ENCODE data around the gene HBG2. TPM values are rescaled to one million over a fixed set of nuclear protein-coding genes. Genes with fewer than 3 reads are reported as not detected.
A peak's percentile ranks its signal among the peaks of the same experiment; 100 is the strongest.

Gene HBG2
- total and polyA plus RNA-seq, 9 of the 15 experiments (the other 6 are each of a cell fraction or from before 2014, with no cell fraction given) = 1,626 to 58,619 (median 10,515) TPM

GRCh38 chr11:5232176-5232575 lies 22.4 kb downstream of the HBG2 start:
- Histone ChIP-seq H3K79me2 (ENCODE audit: control insufficient read depth, insufficient read depth, low read length) (no peaks in the 10 kb centered on the region; the same call in 2 of the 3 replicates), H3K27me3 (ENCODE audit: control insufficient read depth in 2 of 2, insufficient read depth in 2 of 2, low read length in 2 of 2) (no peaks in the 10 kb centered on the region), H3K36me3 (ENCODE audit: control insufficient read depth, insufficient read depth, low read length) (no peaks in the 10 kb centered on the region), H3K4me1 (replicated peaks in 1 of 2; ENCODE audit: control insufficient read depth in 2 of 2, insufficient read depth in 2 of 2, low read length in 2 of 2) (peaks cover 11 to 35% of the 10 kb centered on the region in 2 experiments), H3K27ac (ENCODE audit: extremely low read depth, low read depth, low read length) (no peak overlapping the region), H3K4me3 (no peak overlapping the region), H2AFZ (ENCODE audit: low read depth, low read length) (no peak overlapping the region), H3K9ac (ENCODE audit: insufficient read depth in 1 of 2, low read depth in 2 of 2, low read length in 2 of 2) (no peak overlapping the region), H3K9me3 (replicated peaks; ENCODE audit: control insufficient read depth, insufficient read depth, low read depth, low read length) (no peaks in the 10 kb centered on the region), H3K4me2 (ENCODE audit: insufficient read depth, low read length) (no peak overlapping the region; the same call in 1 of the 2 replicates), H4K20me1 (replicated peaks; ENCODE audit: control insufficient read depth, insufficient read depth, low read length) (no peaks in the 10 kb centered on the region), H3K9me1 (ENCODE audit: control insufficient read depth, insufficient read depth, low read length) (no peaks in the 10 kb centered on the region)
- WGBS (ENCODE audit: insufficient coverage, low coverage, missing lambda C conversion rate) = 38% methylated on average over 3 of the region's 3 CpGs
- ATAC-seq = no peak
- CTCF ChIA-PET (ENCODE audit: low intra/inter-chr PET ratio) = no interaction called here
- no peak for FAIRE-seq
- in situ Hi-C loops (cut with MboI) (no loop called here), intact Hi-C loops (cut with micrococcal nuclease) (no loop called here)
- DNase-seq (ENCODE audit: extremely low read depth in 1 of 4, low spot score in 3 of 4) = no peak
- BruUV-seq (replicated peaks) = no TSS peak
- POLR2A ChIA-PET = no interaction called here
- TF ChIP-seq DPF2 (IDR thresholded peaks at IDR 0.05) (0 out of 2 replicates have a peak, but pooled peaks have one; percentile 17), MEIS2 (IDR thresholded peaks at IDR 0.05; ENCODE audit: partially characterized antibody) (peak; percentile 71), TAL1 (IDR thresholded peaks at IDR 0.05) (no peak), NR2C1 (IDR thresholded peaks at IDR 0.05) (peak; percentile 26; the same call in 1 of the 2 replicates), NR2C1 (tag; IDR thresholded peaks at IDR 0.05) (no peak), PBX2 (CRISPR knock-in tag; IDR thresholded peaks at IDR 0.05; ENCODE audit: low read depth) (no peak), PBX2 (tag; conservative IDR thresholded peaks at IDR 0.05; ENCODE audit: low read depth) (peak; percentile 70), MAFG (tag; conservative IDR thresholded peaks at IDR 0.05) (no peak), ZNF146 (CRISPR knock-in tag; IDR thresholded peaks at IDR 0.05; ENCODE audit: unreplicated experiment) (no peak), SMARCA4 (IDR thresholded peaks at IDR 0.05) (0 out of 2 replicates have a peak, but pooled peaks have one; percentile 19), SMAD1 (IDR thresholded peaks at IDR 0.05; ENCODE audit: low read depth, low read length, partially characterized antibody) (no peak), ZNF57 (CRISPR knock-in tag; IDR thresholded peaks at IDR 0.05) (no peak), ZNF766 (CRISPR knock-in tag; conservative IDR thresholded peaks at IDR 0.05) (0 out of 2 replicates have a peak, but pooled peaks have one; percentile 28), NCOR1 (IDR thresholded peaks at IDR 0.05) (0 out of 2 replicates have a peak, but pooled peaks have one; percentile 18), TEAD4 (IDR thresholded peaks at IDR 0.05; ENCODE audit: low read length) (peak; percentile 18; the same call in 1 of the 2 replicates), TEAD4 (CRISPR knock-in tag; IDR thresholded peaks at IDR 0.05; ENCODE audit: borderline replicate concordance) (no peak), ID3 (CRISPR knock-in tag; IDR thresholded peaks at IDR 0.05) (no peak), ID3 (tag; IDR thresholded peaks at IDR 0.05) (no peak), TCF7L2 (IDR thresholded peaks at IDR 0.05; ENCODE audit: low read depth, low read length) (no peak), RB1 (IDR thresholded peaks at IDR 0.05; ENCODE audit: low read depth) (no peak), RCOR1 (IDR thresholded peaks at IDR 0.05; ENCODE audit: borderline replicate concordance in 1 of 2, low read depth in 2 of 2, low read length in 2 of 2) (peak in 1 of 2 experiments; percentile 56; a peak in 1 of 4 replicates), HBP1 (CRISPR knock-in tag; IDR thresholded peaks at IDR 0.05) (no peak), NFRKB (IDR thresholded peaks at IDR 0.05; ENCODE audit: low read depth) (no peak)
